ENCODE measurements around the gene PIEZO1. TPM values are rescaled to one million over a fixed set of nuclear protein-coding genes. Genes with fewer than 3 reads are reported as not detected.
A peak's percentile ranks its signal among the peaks of the same experiment; 100 is the strongest.

Gene PIEZO1
- total RNA-seq, 4 donors from 2014 or later = 62.3 to 161 (median 123) TPM

DNA sequence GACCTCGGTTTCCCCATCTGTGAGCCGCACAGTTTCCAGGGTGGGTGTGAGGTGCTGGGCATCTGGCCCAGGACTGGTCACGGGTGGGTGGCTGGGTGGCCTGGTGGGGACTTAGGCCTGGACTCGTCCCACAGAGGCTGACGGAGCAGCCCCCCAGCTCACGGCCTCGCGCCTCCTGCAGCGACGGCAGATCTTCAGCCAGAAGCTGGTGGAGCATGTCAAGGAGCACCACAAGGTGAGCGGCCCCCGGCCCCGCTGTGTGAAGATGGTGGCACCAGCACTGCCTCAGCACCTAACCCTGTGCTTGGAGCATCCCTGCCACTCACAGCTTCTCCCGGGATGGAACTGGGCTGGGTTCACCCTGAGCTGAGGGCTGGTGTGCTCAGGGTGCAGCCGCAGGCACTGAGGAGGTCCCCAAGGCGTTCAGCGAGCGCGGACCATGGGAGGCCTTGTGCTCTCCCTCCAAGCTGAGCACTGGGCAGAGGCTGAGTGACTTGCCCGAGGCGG is 20.9 kb upstream of the PIEZO1 start:
- no peaks in the 10 kb centered on the region for H3K36me3 ChIP-seq
- no peak overlapping the region for H3K4me3 ChIP-seq
- H3K9me3 ChIP-seq = no peaks in the 10 kb centered on the region
- H3K4me1 ChIP-seq = peaks cover 0 to 18% of the 10 kb centered on the region in 2 donors
- no peak overlapping the region for H3K27ac ChIP-seq
- intact Hi-C loops (cut with DNase I; ENCODE audit: low total_unique reads) = no loop called here
- no peak for DNase-seq
- TF ChIP-seq POLR2A (IDR thresholded peaks at IDR 0.05) = no peak
- TF ChIP-seq, protein P1, sequence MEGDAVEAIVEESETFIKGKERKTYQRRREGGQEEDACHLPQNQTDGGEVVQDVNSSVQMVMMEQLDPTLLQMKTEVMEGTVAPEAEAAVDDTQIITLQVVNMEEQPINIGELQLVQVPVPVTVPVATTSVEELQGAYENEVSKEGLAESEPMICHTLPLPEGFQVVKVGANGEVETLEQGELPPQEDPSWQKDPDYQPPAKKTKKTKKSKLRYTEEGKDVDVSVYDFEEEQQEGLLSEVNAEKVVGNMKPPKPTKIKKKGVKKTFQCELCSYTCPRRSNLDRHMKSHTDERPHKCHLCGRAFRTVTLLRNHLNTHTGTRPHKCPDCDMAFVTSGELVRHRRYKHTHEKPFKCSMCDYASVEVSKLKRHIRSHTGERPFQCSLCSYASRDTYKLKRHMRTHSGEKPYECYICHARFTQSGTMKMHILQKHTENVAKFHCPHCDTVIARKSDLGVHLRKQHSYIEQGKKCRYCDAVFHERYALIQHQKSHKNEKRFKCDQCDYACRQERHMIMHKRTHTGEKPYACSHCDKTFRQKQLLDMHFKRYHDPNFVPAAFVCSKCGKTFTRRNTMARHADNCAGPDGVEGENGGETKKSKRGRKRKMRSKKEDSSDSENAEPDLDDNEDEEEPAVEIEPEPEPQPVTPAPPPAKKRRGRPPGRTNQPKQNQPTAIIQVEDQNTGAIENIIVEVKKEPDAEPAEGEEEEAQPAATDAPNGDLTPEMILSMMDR (IDR thresholded peaks at IDR 0.05) = no peak
- no peaks in the 10 kb centered on the region for H3K27me3 ChIP-seq

DNA sequence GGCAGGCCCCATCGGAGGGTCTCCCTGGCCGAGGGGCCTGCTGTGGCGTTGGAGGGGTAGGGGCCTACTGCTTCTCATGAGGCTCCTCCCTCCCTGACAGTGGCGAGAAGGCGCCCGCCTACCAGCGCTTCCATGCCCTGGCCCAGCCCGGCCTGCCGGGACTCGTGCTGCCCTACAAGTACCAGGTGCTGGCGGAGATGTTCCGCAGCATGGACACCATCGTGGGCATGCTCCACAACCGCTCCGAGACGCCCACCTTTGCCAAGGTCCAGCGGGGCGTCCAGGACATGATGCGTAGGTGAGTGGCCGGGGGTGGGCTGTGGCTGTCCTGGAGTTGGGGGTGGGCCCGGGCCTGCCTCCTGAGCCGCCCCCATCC is 20.3 kb upstream of the PIEZO1 start:
- H3K27me3 ChIP-seq = no peaks in the 10 kb centered on the region
- TF ChIP-seq, protein P1 (IDR thresholded peaks at IDR 0.05) = no peak
- no peak for TF ChIP-seq POLR2A (IDR thresholded peaks at IDR 0.05)
- no peak overlapping the region for H3K4me3 ChIP-seq
- H3K27ac ChIP-seq = no peak overlapping the region
- intact Hi-C loops (cut with DNase I; ENCODE audit: low total_unique reads) = no loop called here
- no peaks in the 10 kb centered on the region for H3K36me3 ChIP-seq
- H3K9me3 ChIP-seq = no peaks in the 10 kb centered on the region
- H3K4me1 ChIP-seq = peaks cover 0 to 12% of the 10 kb centered on the region in 2 donors
- DNase-seq = no peak

DNA sequence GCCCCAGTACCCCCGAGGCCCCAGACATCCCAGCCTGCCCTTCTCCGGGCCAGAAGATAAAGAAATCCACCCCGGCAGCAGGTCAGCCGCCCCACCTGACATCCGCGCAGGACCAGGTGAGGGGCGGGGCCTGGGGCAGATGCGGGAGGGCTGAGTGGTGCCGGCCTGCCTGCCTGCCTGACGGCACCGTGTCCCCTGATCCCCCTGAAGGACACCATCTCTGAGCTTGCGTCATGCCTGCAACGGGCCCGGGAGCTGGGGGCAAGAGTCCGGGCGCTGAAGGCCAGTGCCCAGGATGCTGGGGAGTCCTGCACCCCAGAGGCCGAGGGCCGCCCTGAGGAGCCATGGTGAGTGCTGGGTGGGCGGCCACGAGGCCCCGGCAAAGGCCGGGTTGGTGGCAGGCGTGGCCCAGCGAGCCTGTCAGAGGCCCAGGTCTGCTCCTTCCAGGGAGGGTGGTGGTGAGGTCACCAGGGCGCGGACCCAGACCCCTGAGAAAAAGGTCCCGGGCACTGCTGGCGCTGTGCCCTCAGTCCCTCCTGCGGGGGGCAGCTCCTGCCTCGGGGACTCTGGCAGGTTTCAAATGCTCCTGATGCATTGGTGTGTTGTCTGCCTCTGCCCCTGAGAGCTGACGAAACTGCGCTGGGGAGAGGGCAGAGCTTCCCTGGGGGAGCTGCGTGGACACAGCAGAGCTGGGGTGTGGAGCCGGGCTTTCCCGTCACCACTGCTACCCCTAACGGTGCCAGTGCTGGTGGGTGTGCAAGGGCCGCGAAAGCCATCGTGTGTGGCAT is 19.7 kb upstream of the PIEZO1 start:
- Histone ChIP-seq H3K36me3 (no peaks in the 10 kb centered on the region), H3K27me3 (no peaks in the 10 kb centered on the region), H3K27ac (no peak overlapping the region), H3K4me3 (no peak overlapping the region), H3K9me3 (no peaks in the 10 kb centered on the region), H3K4me1 (peaks cover 0 to 9% of the 10 kb centered on the region in 2 donors)
- intact Hi-C loops (cut with DNase I; ENCODE audit: low total_unique reads) = no loop called here
- TF ChIP-seq POLR2A (IDR thresholded peaks at IDR 0.05) = no peak
- DNase-seq = no peak

DNA sequence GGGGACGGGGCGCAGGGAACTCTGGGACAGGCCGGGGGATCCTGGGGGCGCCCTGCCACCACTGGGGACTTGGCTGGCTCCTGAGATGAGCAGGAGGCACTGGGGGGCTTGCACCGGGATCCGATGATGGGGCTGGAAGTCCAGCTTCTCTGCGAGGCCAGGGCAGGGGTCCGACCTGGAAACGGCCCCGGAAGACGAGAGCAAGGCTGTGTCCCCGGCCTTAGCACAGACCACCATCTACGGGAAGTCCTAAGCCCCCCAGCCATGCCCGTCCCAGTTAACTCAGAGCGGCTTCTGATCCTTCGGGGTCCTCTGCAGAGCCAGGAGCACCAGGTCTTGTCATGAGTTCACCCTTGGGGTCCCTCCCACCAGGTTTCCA is 19.1 kb upstream of the PIEZO1 start:
- DNase-seq = peak in 1 of 2 donors; percentile 29
- intact Hi-C loops (cut with DNase I; ENCODE audit: low total_unique reads) = no loop called here
- Histone ChIP-seq H3K27me3 (no peaks in the 10 kb centered on the region), H3K36me3 (no peaks in the 10 kb centered on the region), H3K9me3 (no peaks in the 10 kb centered on the region), H3K27ac (no peak overlapping the region), H3K4me3 (peak overlapping the region in 1 of 2 donors; percentile 81), H3K4me1 (peaks cover 0 to 9% of the 10 kb centered on the region in 2 donors)
- TF ChIP-seq POLR2A (IDR thresholded peaks at IDR 0.05) = no peak
- TF ChIP-seq, protein P1 (IDR thresholded peaks at IDR 0.05) = no peak

DNA sequence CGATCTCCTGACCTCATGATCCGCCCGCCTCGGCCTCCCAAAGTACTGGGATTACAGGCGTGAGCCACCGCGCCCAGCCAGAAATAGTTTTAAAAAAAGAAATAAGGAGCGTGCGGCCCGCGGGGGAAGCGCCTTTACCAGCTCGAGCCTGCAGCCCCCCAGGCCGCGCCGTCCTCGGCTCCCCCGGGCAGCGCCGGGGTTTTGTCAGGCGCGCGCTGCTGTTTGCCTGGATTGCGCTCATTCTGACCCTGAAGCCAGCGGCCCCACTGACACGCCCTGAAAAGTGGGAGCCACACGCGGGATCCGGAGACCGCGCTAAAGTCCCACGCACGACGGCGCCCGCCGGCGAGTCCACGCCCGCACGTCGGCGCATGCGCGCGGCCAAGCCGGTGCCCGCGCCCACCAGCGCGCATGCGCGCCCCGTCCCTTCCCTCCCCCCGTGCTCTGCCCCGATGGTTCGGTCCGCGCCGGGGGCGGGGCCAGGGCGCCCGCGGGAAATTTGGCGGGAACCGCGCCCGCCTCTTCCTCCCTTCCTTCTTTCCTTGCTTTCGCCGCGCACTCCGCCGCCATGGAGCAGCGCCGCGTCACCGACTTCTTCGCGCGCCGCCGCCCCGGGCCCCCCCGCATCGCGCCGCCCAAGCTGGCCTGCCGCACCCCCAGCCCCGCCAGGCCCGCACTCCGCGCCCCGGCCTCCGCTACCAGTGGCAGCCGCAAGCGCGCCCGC is 18.4 kb upstream of the PIEZO1 start, which contains the start of gene CDT1:
TSS of gene CDT1 (plus strand) at position 526 of the 724 bp plus-strand sequence. CDS start at position 569, 43 bp downstream.
- H3K4me3 ChIP-seq = peak within 1 kb of the TSS; percentile 51 to 81
- peak; percentile 78 to 89 for DNase-seq
- intact Hi-C loops (cut with DNase I; ENCODE audit: low total_unique reads) = no loop called here

More for the DNA sequence above, 18.4 kb upstream of the PIEZO1 start, which contains the start of gene CDT1:
- TF ChIP-seq, protein P1 (IDR thresholded peaks at IDR 0.05) = peak in 2 of 4 experiments; percentile 4 to 35
- TF ChIP-seq POLR2A (IDR thresholded peaks at IDR 0.05) = peak; percentile 47 to 84
- Histone ChIP-seq H3K4me1 (peaks cover 0 to 9% of the 10 kb centered on the region in 2 donors), H3K27ac (peak within 1 kb of the TSS; percentile 44 to 65), H3K36me3 (no peaks in the 10 kb centered on the region), H3K27me3 (no peaks in the 10 kb centered on the region), H3K9me3 (no peaks in the 10 kb centered on the region)
